Measurements from ENCODE around the gene NTSR1. TPM values are rescaled to one million over a fixed set of nuclear protein-coding genes. Genes with fewer than 3 reads are reported as not detected.

Gene NTSR1
- total RNA-seq, 1 donor from 2014 or later, result 0.26 TPM

GRCh38 chr20:62804627-62805154, 96.1 kb downstream of the NTSR1 start, which contains the start of gene OGFR:
Gene OGFR (plus strand): TSS chr20:62804835. CDS start chr20:62804860, 25 bp downstream.
- peak; percentile 74 for DNase-seq (ENCODE audit: low spot score)

DNA sequence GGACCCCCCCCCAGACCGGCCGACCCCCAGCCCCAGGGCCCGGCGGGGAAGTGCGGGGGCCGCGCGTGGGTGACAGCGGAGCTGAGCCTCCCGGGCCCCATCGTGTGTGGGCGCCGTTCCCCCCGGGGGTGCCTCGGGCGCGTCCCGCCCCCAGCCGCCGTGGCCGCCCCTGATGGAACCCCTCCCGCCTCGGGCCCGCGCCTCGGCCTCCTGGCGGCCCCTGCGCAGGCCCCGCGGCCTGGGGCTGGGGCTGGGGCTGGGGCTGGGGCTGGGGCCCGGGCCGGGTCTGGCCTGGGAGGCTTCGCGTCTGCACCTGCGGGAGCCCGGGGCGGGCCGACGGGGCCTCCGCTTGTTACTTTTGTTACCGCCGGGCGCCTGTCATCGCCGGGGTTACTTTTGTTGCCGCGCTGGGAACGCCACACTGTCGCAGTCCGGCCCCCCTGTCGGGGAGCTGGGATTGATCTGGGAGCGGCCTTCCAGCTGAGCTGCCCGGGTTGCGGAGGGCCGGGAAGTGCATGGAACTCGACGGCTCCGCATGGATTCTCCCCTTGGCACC, 96.6 kb downstream of the NTSR1 start:
- Histone ChIP-seq H3K9ac (no peak overlapping the region), H4K20me1 (ENCODE audit: low read depth) (peaks cover 37% of the 10 kb centered on the region), H3F3A (ENCODE audit: low read depth) (peaks cover 38% of the 10 kb centered on the region), H3K27ac (no peak overlapping the region), H3K4me2 (peak overlapping the region; percentile 87), H3K27me3 (peaks cover 22% of the 10 kb centered on the region), H3K4me3 (peak overlapping the region; percentile 83), H2AFZ (replicated peaks) (no peak overlapping the region), H3K4me1 (peaks cover 13% of the 10 kb centered on the region), H3K79me2 (ENCODE audit: low read depth) (no peaks in the 10 kb centered on the region), H3K36me3 (no peaks in the 10 kb centered on the region), H3K9me3 (ENCODE audit: low read depth) (no peaks in the 10 kb centered on the region)
- DNase-seq (ENCODE audit: low spot score), result peak; percentile 74
- Mint-ChIP-seq H3K4me3 (peak overlapping the region; percentile 85), H3K36me3 (peaks cover 1% of the 10 kb centered on the region), H3K9me3 (no peaks in the 10 kb centered on the region), H3K27ac (no peak overlapping the region), H3K27me3 (ENCODE audit: insufficient read depth, low read depth) (peaks cover 17% of the 10 kb centered on the region), H3K4me1 (peaks cover 29% of the 10 kb centered on the region)
- TF ChIP-seq, protein P1, sequence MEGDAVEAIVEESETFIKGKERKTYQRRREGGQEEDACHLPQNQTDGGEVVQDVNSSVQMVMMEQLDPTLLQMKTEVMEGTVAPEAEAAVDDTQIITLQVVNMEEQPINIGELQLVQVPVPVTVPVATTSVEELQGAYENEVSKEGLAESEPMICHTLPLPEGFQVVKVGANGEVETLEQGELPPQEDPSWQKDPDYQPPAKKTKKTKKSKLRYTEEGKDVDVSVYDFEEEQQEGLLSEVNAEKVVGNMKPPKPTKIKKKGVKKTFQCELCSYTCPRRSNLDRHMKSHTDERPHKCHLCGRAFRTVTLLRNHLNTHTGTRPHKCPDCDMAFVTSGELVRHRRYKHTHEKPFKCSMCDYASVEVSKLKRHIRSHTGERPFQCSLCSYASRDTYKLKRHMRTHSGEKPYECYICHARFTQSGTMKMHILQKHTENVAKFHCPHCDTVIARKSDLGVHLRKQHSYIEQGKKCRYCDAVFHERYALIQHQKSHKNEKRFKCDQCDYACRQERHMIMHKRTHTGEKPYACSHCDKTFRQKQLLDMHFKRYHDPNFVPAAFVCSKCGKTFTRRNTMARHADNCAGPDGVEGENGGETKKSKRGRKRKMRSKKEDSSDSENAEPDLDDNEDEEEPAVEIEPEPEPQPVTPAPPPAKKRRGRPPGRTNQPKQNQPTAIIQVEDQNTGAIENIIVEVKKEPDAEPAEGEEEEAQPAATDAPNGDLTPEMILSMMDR (IDR thresholded peaks at IDR 0.05), result no peak
- TF ChIP-seq EZH2phosphoT487 (IDR thresholded peaks at IDR 0.05) (no peak), EZH2 (IDR thresholded peaks at IDR 0.05) (no peak)

More at GRCh38 chr20:62804627-62805154, 96.1 kb downstream of the NTSR1 start, which contains the start of gene OGFR:
- TF ChIP-seq EZH2phosphoT487 (IDR thresholded peaks at IDR 0.05), result no peak
- TF ChIP-seq EZH2 (IDR thresholded peaks at IDR 0.05), result no peak
- peaks cover 36% of the 10 kb centered on the region for H4K20me1 ChIP-seq (ENCODE audit: low read depth)
- H3K27ac ChIP-seq, result no peak within 1 kb of the TSS
- H3K27ac Mint-ChIP-seq, result no peak within 1 kb of the TSS
- H3K9ac ChIP-seq, result no peak within 1 kb of the TSS
- H3F3A ChIP-seq (ENCODE audit: low read depth), result peaks cover 38% of the 10 kb centered on the region
- no peaks in the 10 kb centered on the region for H3K9me3 Mint-ChIP-seq
- peaks cover 13% of the 10 kb centered on the region for H3K4me1 ChIP-seq
- H3K36me3 Mint-ChIP-seq, result peaks cover 4% of the 10 kb centered on the region
- H3K4me3 Mint-ChIP-seq, result peak within 1 kb of the TSS; percentile 90
- no peaks in the 10 kb centered on the region for H3K79me2 ChIP-seq (ENCODE audit: low read depth)
- peaks cover 21% of the 10 kb centered on the region for H3K27me3 Mint-ChIP-seq (ENCODE audit: insufficient read depth, low read depth)
- peak within 1 kb of the TSS; percentile 83 for H3K4me3 ChIP-seq
- H3K36me3 ChIP-seq, result no peaks in the 10 kb centered on the region
- H3K27me3 ChIP-seq, result peaks cover 22% of the 10 kb centered on the region
- peak within 1 kb of the TSS; percentile 77 for H2AFZ ChIP-seq (replicated peaks)
- peak within 1 kb of the TSS; percentile 87 for H3K4me2 ChIP-seq
- H3K4me1 Mint-ChIP-seq, result peaks cover 32% of the 10 kb centered on the region
- H3K9me3 ChIP-seq (ENCODE audit: low read depth), result no peaks in the 10 kb centered on the region

GRCh38 chr20:62805711-62806382, 97.2 kb downstream of the NTSR1 start:
- DNase-seq (ENCODE audit: low spot score), result peak; percentile 84
- Histone ChIP-seq H3K4me1 (peaks cover 13% of the 10 kb centered on the region), H3K79me2 (ENCODE audit: low read depth) (no peaks in the 10 kb centered on the region), H2AFZ (replicated peaks) (no peak overlapping the region), H3K9ac (no peak overlapping the region), H4K20me1 (ENCODE audit: low read depth) (peaks cover 37% of the 10 kb centered on the region), H3K27ac (no peak overlapping the region), H3K36me3 (no peaks in the 10 kb centered on the region), H3K4me3 (peak overlapping the region; percentile 83), H3K4me2 (peak overlapping the region; percentile 87), H3K9me3 (ENCODE audit: low read depth) (no peaks in the 10 kb centered on the region), H3K27me3 (peaks cover 22% of the 10 kb centered on the region), H3F3A (ENCODE audit: low read depth) (peaks cover 38% of the 10 kb centered on the region)
- H3K4me3 Mint-ChIP-seq, result peak overlapping the region; percentile 85
- peaks cover 17% of the 10 kb centered on the region for H3K27me3 Mint-ChIP-seq (ENCODE audit: insufficient read depth, low read depth)
- peaks cover 28% of the 10 kb centered on the region for H3K4me1 Mint-ChIP-seq
- no peaks in the 10 kb centered on the region for H3K36me3 Mint-ChIP-seq
- H3K27ac Mint-ChIP-seq, result peak overlapping the region; percentile 60
- TF ChIP-seq, protein P1 (IDR thresholded peaks at IDR 0.05), result no peak
- no peak for TF ChIP-seq EZH2 (IDR thresholded peaks at IDR 0.05)
- no peak for TF ChIP-seq EZH2phosphoT487 (IDR thresholded peaks at IDR 0.05)
- no peaks in the 10 kb centered on the region for H3K9me3 Mint-ChIP-seq

Data from neural progenitor cell (in vitro differentiated cells).